SK-N-SH (cell line): ENCODE measurements around the gene EMX2. TPM values are rescaled to one million over a fixed set of nuclear protein-coding genes. Genes with fewer than 3 reads are reported as not detected.
A peak's percentile ranks its signal among the peaks of the same experiment; 100 is the strongest.

ENCODE experiments used
- CTCF ChIA-PET: fragments of 300-600, 350-600 bp; formaldehyde crosslinking; extraction: SDS; loops from one replicate; lab custom pipeline; 2021; lab: Yijun Ruan, JAX
- POLR2A ChIA-PET: fragments of 350-600 bp; sonication (Branson Sonifier 250); formaldehyde crosslinking; extraction: SDS; loops from one replicate; lab custom pipeline; 2020; ENCODE audit warnings: antibody characterized with exemption, inconsistent platforms; lab: Yijun Ruan, JAX
- DNase-seq: peaks from one replicate; pipeline ENCODE4 v3.0.0; 2012
- H2AFZ ChIP-seq: fragments of 200-600 bp; sonication (generic); 2 replicates; pipeline ENCODE4 v1.8.1; 2016; ENCODE audit warnings: antibody characterized with exemption, mild to moderate bottlenecking, low read depth
- H3F3A ChIP-seq: fragments of 200-600 bp; sonication (generic); replicated peaks from 2 replicates; pipeline ENCODE3; 2016; ENCODE audit warnings: antibody characterized with exemption, mild to moderate bottlenecking; ENCODE audit not compliant: insufficient read depth
- H3K27ac ChIP-seq, 2 experiments: fragments of 200-500 bp in 1 of 2; fragments of 200-600 bp in 1 of 2; sonication (Bioruptor generic) in 1 of 2; sonication (generic), shearing (Covaris generic) in 1 of 2; 2 replicates each; pipeline versions ENCODE4 v1.5.1 to v1.6.1; 2014 to 2016; ENCODE audit warnings: low read depth in 2 of 2, inconsistent platforms in 1 of 2, low read length in 1 of 2, mild to moderate bottlenecking in 1 of 2, mixed read lengths in 1 of 2
- H3K27me3 ChIP-seq: fragments of 200-600 bp; sonication (generic), shearing (Covaris generic); 2 replicates; pipeline ENCODE4 v1.6.1; 2016; ENCODE audit warnings: mixed run types; ENCODE audit not compliant: insufficient read depth
- H3K36me3 ChIP-seq, 2 experiments: fragments of 200-500 bp in 1 of 2; fragments of 200-600 bp in 1 of 2; sonication (Bioruptor generic) in 1 of 2; sonication (generic) in 1 of 2; replicated peaks in 1 of 2; 2 replicates each; pipeline versions ENCODE3 to v1.5.1; 2014 to 2016; ENCODE audit warnings: low read length in 1 of 2, mild to moderate bottlenecking in 1 of 2; ENCODE audit not compliant: insufficient read depth in 2 of 2, control insufficient read depth in 1 of 2
- H3K4me1 ChIP-seq, 2 experiments: fragments of 200-500 bp in 1 of 2; fragments of 200-600 bp in 1 of 2; sonication (Bioruptor generic) in 1 of 2; sonication (generic), shearing (Covaris generic) in 1 of 2; 2 replicates each; pipeline versions ENCODE4 v1.5.1 to v1.6.1; 2014 to 2016; ENCODE audit warnings: low read depth in 1 of 2, low read length in 1 of 2, mixed run types in 1 of 2; ENCODE audit not compliant: insufficient read depth in 2 of 2, control insufficient read depth in 1 of 2
- H3K4me2 ChIP-seq: fragments of 200-600 bp; sonication (generic), shearing (Covaris generic); 2 replicates; pipeline ENCODE4 v1.6.1; 2017; ENCODE audit warnings: mixed run types
- H3K4me3 ChIP-seq, 2 experiments: fragments of 200-500 bp in 1 of 2; fragments of 200-600 bp in 1 of 2; sonication (Bioruptor generic) in 1 of 2; sonication (generic), shearing (Covaris generic) in 1 of 2; 2 replicates each; pipeline versions ENCODE4 v1.5.1 to v1.8.1; 2014 to 2016; ENCODE audit warnings: low read depth in 2 of 2, inconsistent platforms in 1 of 2, low read length in 1 of 2, mild to moderate bottlenecking in 1 of 2, mixed read lengths in 1 of 2, moderate library complexity in 1 of 2
- H3K79me2 ChIP-seq: fragments of 200-600 bp; sonication (generic); 2 replicates; pipeline ENCODE4 v1.8.1; 2017; ENCODE audit warnings: mild to moderate bottlenecking; ENCODE audit not compliant: insufficient read depth
- H3K9ac ChIP-seq: fragments of 200-600 bp; sonication (generic); 2 replicates; pipeline ENCODE4 v1.6.1; 2017; ENCODE audit warnings: mixed run types
- H3K9me2 ChIP-seq: fragments of 200-600 bp; sonication (generic); 2 replicates; pipeline ENCODE4 v1.6.1; 2017; ENCODE audit warnings: mixed run types
- H3K9me3 ChIP-seq: fragments of 200-600 bp; sonication (generic); 2 replicates; pipeline ENCODE4 v1.6.1; 2017; ENCODE audit warnings: mixed run types, mild to moderate bottlenecking, moderate library complexity
- H4K20me1 ChIP-seq: fragments of 200-600 bp; sonication (generic); 2 replicates; pipeline ENCODE4 v1.6.1; 2017; ENCODE audit warnings: mild to moderate bottlenecking, mixed run types; ENCODE audit not compliant: insufficient read depth
- CTCF ChIP-seq: fragments of 200-600 bp; sonication (generic); IDR thresholded peaks from 2 replicates; pipeline ENCODE4 v1.6.1; 2017; ENCODE audit warnings: antibody characterized with exemption, mild to moderate bottlenecking, moderate library complexity
- EZH2phosphoT487 ChIP-seq: fragments of 200-600 bp; sonication (generic); IDR thresholded peaks from 2 replicates; pipeline ENCODE4 v1.6.1; 2017; ENCODE audit warnings: low read depth, mixed run types, mild to moderate bottlenecking, antibody characterized with exemption, moderate library complexity, borderline replicate concordance
- GABPA ChIP-seq: IDR thresholded peaks from 2 replicates; pipeline ENCODE4 v1.4.0; 2012; ENCODE audit warnings: low read depth, mild to moderate bottlenecking
- JUND ChIP-seq: IDR thresholded peaks from 2 replicates; pipeline ENCODE4 v1.4.0; 2012
- NFIC ChIP-seq: IDR thresholded peaks from 2 replicates; pipeline ENCODE4 v1.4.0; 2012; ENCODE audit warnings: borderline replicate concordance
- WGBS: methylation state at CpG from one replicate; pipeline ENCODE4 v1.1.6; 2017; ENCODE audit warnings: low lambda C conversion rate; 5-methylcytosine and 5-hydroxymethylcytosine counted together
- polyA plus RNA-seq, 3 experiments: library from polyadenylated mRNA; depleted of rRNA; stranded (reverse); fragments of >200 nt; gene quantifications; 2 replicates each; pipeline ENCODE4 v1.2.3, GENCODE V29; 2012

Gene EMX2
- polyA plus RNA-seq, 1 of the 3 experiments (the other 2 are of a cell fraction) = not detected

- peak overlapping the region; percentile 0 to 16; a peak in 2 of 4 replicates for H3K4me3 ChIP-seq
- CTCF ChIA-PET = interaction anchor here (1.4 to 3.0 kb wide), 2 partner anchors 697 to 715 kb away, joined by 5 to 13 read pairs; no protein-coding TSS in a partner anchor
These were observed 2.2 kb downstream of the EMX2 start for GRCh38 chr10:117544711-117545140.

GRCh38 chr10:117545141-117546019, 2.8 kb downstream of the EMX2 start:
- no peaks in the 10 kb centered on the region for H3K9me3 ChIP-seq
- TF ChIP-seq NFIC (no peak), GABPA (no peak), EZH2phosphoT487 (peak; percentile 35; the same call in 1 of the 2 replicates), JUND (no peak)
- TF ChIP-seq, all 33 proteins: peak for 1
- peaks cover 0 to 10% of the 10 kb centered on the region in 2 experiments; a peak in 2 of 4 replicates for H3K4me1 ChIP-seq
- no peaks in the 10 kb centered on the region for H3K79me2 ChIP-seq
- no peaks in the 10 kb centered on the region for H4K20me1 ChIP-seq
- no peaks in the 10 kb centered on the region for H3K36me3 ChIP-seq
- no peak overlapping the region for H3K9ac ChIP-seq
- no peaks in the 10 kb centered on the region for H3K9me2 ChIP-seq
- H3K27ac ChIP-seq = no peak overlapping the region
- H3K27me3 ChIP-seq = peaks cover 100% of the 10 kb centered on the region
- no peaks in the 10 kb centered on the region for H3F3A ChIP-seq
- POLR2A ChIA-PET = no interaction called here
- peak overlapping the region; percentile 62; the same call in 1 of the 2 replicates for H3K4me2 ChIP-seq
- H3K4me3 ChIP-seq = peak overlapping the region; percentile 0 to 16; a peak in 2 of 4 replicates
- 18% methylated on average over 36 of the region's 67 CpGs for WGBS
- H2AFZ ChIP-seq = no peak overlapping the region
- DNase-seq = no peak
- CTCF ChIA-PET = interaction anchor here (0.6 to 4.0 kb wide), 6 partner anchors 8 to 714 kb away, joined by 3 to 32 read pairs (median 6); no protein-coding TSS in a partner anchor

More at GRCh38 chr10:117544711-117545140, 2.2 kb downstream of the EMX2 start:
- H2AFZ ChIP-seq = no peak overlapping the region
- H3K36me3 ChIP-seq = no peaks in the 10 kb centered on the region
- no peak overlapping the region for H3K9ac ChIP-seq
- H3K9me3 ChIP-seq = no peaks in the 10 kb centered on the region
- TF ChIP-seq EZH2phosphoT487 = peak; percentile 28
- TF ChIP-seq CTCF = no peak
- H3K4me2 ChIP-seq = peak overlapping the region; percentile 62; the same call in 1 of the 2 replicates
- H3F3A ChIP-seq = no peaks in the 10 kb centered on the region
- 7% methylated on average over 25 of the region's 29 CpGs for WGBS
- no peak for DNase-seq
- H3K4me1 ChIP-seq = peaks cover 0 to 10% of the 10 kb centered on the region in 2 experiments; a peak in 2 of 4 replicates
- POLR2A ChIA-PET = no interaction called here
- H3K9me2 ChIP-seq = no peaks in the 10 kb centered on the region
- H4K20me1 ChIP-seq = no peaks in the 10 kb centered on the region
- H3K27ac ChIP-seq = no peak overlapping the region
- H3K27me3 ChIP-seq = peaks cover 100% of the 10 kb centered on the region
- no peaks in the 10 kb centered on the region for H3K79me2 ChIP-seq
